ENCODE measurements around the gene IFNL2. TPM values are rescaled to one million over a fixed set of nuclear protein-coding genes. Genes with fewer than 3 reads are reported as not detected.

The IFNL2 gene
- total and polyA plus RNA-seq, 2 of the 4 experiments (the other 2 are of a cell fraction): not detected

- WGBS, 2 experiments (ENCODE audit: extremely low coverage in 2 of 2, insufficient read length in 1 of 2): no CpG with 5 or more reads among the region's 7 CpGs
- Histone ChIP-seq H2BK20ac (ENCODE audit: low read depth, low read length) (no peak overlapping the region), H3K23ac (ENCODE audit: low read depth, low read length) (no peak overlapping the region), H3K4me1 (ENCODE audit: control insufficient read depth, insufficient read depth, low read length) (no peaks in the 10 kb centered on the region), H3K4me2 (ENCODE audit: low read depth, low read length) (no peak overlapping the region), H2BK5ac (ENCODE audit: low read depth, low read length, poor library complexity, severe bottlenecking) (no peak overlapping the region), H4K20me1 (ENCODE audit: insufficient read depth, low read length) (no peaks in the 10 kb centered on the region), H2AK5ac (ENCODE audit: low read depth, low read length) (no peak overlapping the region), H3K36me3 (ENCODE audit: control insufficient read depth, insufficient read depth, low read length) (no peaks in the 10 kb centered on the region), H3K14ac (replicated peaks; ENCODE audit: low read depth, low read length) (no peak overlapping the region), H2BK15ac (ENCODE audit: low read depth, low read length) (no peak overlapping the region), H2BK120ac (ENCODE audit: low read depth, low read length) (no peak overlapping the region), H3K79me1 (ENCODE audit: low read depth in 1 of 2, low read length in 2 of 2) (no peaks in the 10 kb centered on the region), H3K4me3 (ENCODE audit: insufficient read depth, low read depth, low read length) (no peak overlapping the region), H2AK9ac (replicated peaks; ENCODE audit: low read depth, low read length, poor library complexity) (no peak overlapping the region), H4K91ac (ENCODE audit: insufficient read depth, low read depth, low read length) (no peak overlapping the region), H3K4ac (ENCODE audit: low read depth, low read length) (no peak overlapping the region), H4K5ac (ENCODE audit: low read depth, low read length) (no peak overlapping the region), H2AFZ (replicated peaks; ENCODE audit: low read length, poor library complexity) (no peak overlapping the region), H3K9ac (ENCODE audit: low read depth, low read length) (no peak overlapping the region), H3K18ac (ENCODE audit: low read depth, low read length) (no peak overlapping the region), H3K9me3 (ENCODE audit: control insufficient read depth, insufficient read depth, low read length) (no peaks in the 10 kb centered on the region; the same call in 1 of the 2 replicates), H3K9me1 (ENCODE audit: insufficient read depth, low read length) (no peaks in the 10 kb centered on the region), H3K27ac (ENCODE audit: insufficient read depth, low read length) (no peak overlapping the region), H3K56ac (ENCODE audit: extremely low read depth, insufficient read depth, low read length) (no peak overlapping the region), H4K8ac (ENCODE audit: low read depth in 2 of 2, low read length in 2 of 2) (no peak overlapping the region), H3K27me3 (ENCODE audit: control insufficient read depth, insufficient read depth, low read length) (peaks cover 15% of the 10 kb centered on the region)
- BruUV-seq (replicated peaks): no TSS peak
- TF ChIP-seq MAFK (IDR thresholded peaks at IDR 0.05; ENCODE audit: low read depth, low read length): no peak
- TF ChIP-seq FOS (IDR thresholded peaks at IDR 0.05; ENCODE audit: low read depth, low read length): no peak
- TF ChIP-seq BHLHE40 (IDR thresholded peaks at IDR 0.05; ENCODE audit: low read depth, low read length): no peak
- TF ChIP-seq POLR2A (IDR thresholded peaks at IDR 0.05; ENCODE audit: low read depth, low read length): no peak
- ChIA-PET CTCF (interaction anchor here (1.0 kb wide), 1 partner anchor 10 kb away, joined by 3 read pairs; no protein-coding TSS in a partner anchor), POLR2A (ENCODE audit: unreplicated experiment) (no interaction called here)
- intact Hi-C loops (cut with micrococcal nuclease) (no loop called here), in situ Hi-C loops (cut with MboI; ENCODE audit: low sequenced_read_pairs) (no loop called here), dilution Hi-C loops (cut with HindIII; ENCODE audit: low sequenced_read_pairs, unreplicated experiment) (no loop called here)
- DNase-seq (no peak), ATAC-seq (ENCODE audit: low read depth) (no peak; the same call in 1 of the 2 replicates)
Measured at GRCh38 chr19:39277598-39277997, 9.4 kb downstream of the IFNL2 start.
